OCI-LY1 (cell line): Measurements from ENCODE around the gene KBTBD7.
A peak's percentile ranks its signal among the peaks of the same experiment; 100 is the strongest.

Experiments
- H2AFZ ChIP-seq: fragments of 200-600 bp; sonication (generic), shearing (Covaris generic); 2 replicates; pipeline ENCODE4 v1.6.0; 2014; ENCODE audit warnings: antibody characterized with exemption, mild to moderate bottlenecking, low read length
- H3F3A ChIP-seq: fragments of 200-600 bp; sonication (generic), shearing (Covaris generic); 2 replicates; pipeline ENCODE4 v1.6.0; 2014; ENCODE audit warnings: mild to moderate bottlenecking, antibody characterized with exemption, low read length, moderate library complexity; ENCODE audit not compliant: insufficient read depth
- H3K27ac ChIP-seq: fragments of 200-600 bp; sonication (generic); 2 replicates; pipeline ENCODE4 v1.5.1; 2014; ENCODE audit warnings: low read length, mixed run types, mild to moderate bottlenecking, low read depth; ENCODE audit not compliant: poor library complexity, severe bottlenecking
- H3K27me3 ChIP-seq: fragments of 200-600 bp; sonication (generic); 2 replicates; pipeline ENCODE4 v1.6.0; 2014; ENCODE audit warnings: antibody characterized with exemption, mild to moderate bottlenecking, low read length, moderate library complexity; ENCODE audit not compliant: insufficient read depth
- H3K36me3 ChIP-seq: fragments of 200-600 bp; sonication (generic); 2 replicates; pipeline ENCODE4 v1.6.1; 2014; ENCODE audit warnings: mild to moderate bottlenecking, antibody characterized with exemption, low read length, moderate library complexity, mixed read lengths; ENCODE audit not compliant: insufficient read depth
- H3K4me1 ChIP-seq: fragments of 200-600 bp; sonication (generic); 2 replicates; pipeline ENCODE4 v1.5.1; 2014; ENCODE audit warnings: mild to moderate bottlenecking, low read length, moderate library complexity; ENCODE audit not compliant: insufficient read depth, severe bottlenecking
- H3K4me2 ChIP-seq: fragments of 200-600 bp; sonication (generic), shearing (Covaris generic); 2 replicates; pipeline ENCODE4 v1.6.1; 2014; ENCODE audit warnings: low read length
- H3K4me3 ChIP-seq: fragments of 200-600 bp; sonication (generic); 2 replicates; pipeline ENCODE4 v1.5.1; 2014; ENCODE audit warnings: low read length, low read depth, mild to moderate bottlenecking, mixed read lengths; ENCODE audit not compliant: poor library complexity, severe bottlenecking
- H3K79me2 ChIP-seq: fragments of 200-600 bp; shearing (Covaris generic); 2 replicates; pipeline ENCODE4 v1.6.1; 2016; ENCODE audit warnings: mixed run types, low read length, mixed read lengths; ENCODE audit not compliant: insufficient read depth
- H3K9ac ChIP-seq: fragments of 200-600 bp; sonication (generic), shearing (Covaris generic); 2 replicates; pipeline ENCODE4 v1.6.1; 2014; ENCODE audit warnings: mild to moderate bottlenecking, low read length, mixed read lengths
- H3K9me2 ChIP-seq: fragments of 200-600 bp; sonication (generic), shearing (Covaris generic); 2 replicates; pipeline ENCODE4 v1.6.1; 2014; ENCODE audit warnings: low read depth, mild to moderate bottlenecking, low read length, mixed read lengths
- H3K9me3 ChIP-seq: fragments of 200-600 bp; shearing (Covaris generic); 2 replicates; pipeline ENCODE4 v1.6.1; 2014; ENCODE audit warnings: low read length, mixed read lengths
- H4K20me1 ChIP-seq: fragments of 200-600 bp; sonication (generic), shearing (Covaris generic); 2 replicates; pipeline ENCODE4 v1.6.0; 2016; ENCODE audit warnings: mild to moderate bottlenecking, low read length; ENCODE audit not compliant: insufficient read depth
- EZH2 ChIP-seq: fragments of 200-600 bp; sonication (generic), shearing (Covaris generic); IDR thresholded peaks from 2 replicates; pipeline ENCODE4 v1.8.0; 2017; ENCODE audit warnings: borderline replicate concordance, mixed run types, mild to moderate bottlenecking, antibody characterized with exemption, low read length, moderate library complexity, mixed read lengths
- TF ChIP-seq, protein P1 (sequence below): fragments of 200-600 bp; sonication (generic), shearing (Covaris generic); IDR thresholded peaks from 2 replicates; pipeline ENCODE4 v1.5.1; 2017; ENCODE audit warnings: mild to moderate bottlenecking, antibody characterized with exemption, low read length, moderate library complexity, mixed read lengths

Gene KBTBD7

DNA sequence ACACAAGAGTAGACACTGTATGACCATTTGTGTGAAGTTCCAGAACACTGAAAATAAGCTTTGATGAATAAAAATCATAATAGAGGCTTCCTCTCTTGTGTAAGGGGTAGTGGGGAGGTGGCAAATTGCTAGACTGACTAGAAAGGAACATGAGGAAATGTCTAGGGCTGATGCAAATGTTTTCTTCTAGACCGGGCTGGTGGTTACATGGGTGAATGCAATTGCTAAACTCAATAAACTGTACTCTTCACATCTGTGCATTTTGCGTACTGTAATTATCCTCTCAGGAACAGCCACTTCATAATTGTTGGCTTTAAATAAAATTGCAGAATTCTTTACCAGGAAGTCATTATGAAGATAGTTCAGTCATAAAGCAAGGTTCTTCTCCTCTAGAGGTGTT, 5.2 kb upstream of the KBTBD7 start:
- Histone ChIP-seq H3K9ac (no peak overlapping the region), H3K27me3 (no peaks in the 10 kb centered on the region), H3K79me2 (no peaks in the 10 kb centered on the region), H3K4me1 (peaks cover 26% of the 10 kb centered on the region), H3K4me2 (peak overlapping the region; percentile 22; the same call in 1 of the 2 replicates), H3K9me3 (no peaks in the 10 kb centered on the region), H3K4me3 (no peak overlapping the region), H3K9me2 (no peaks in the 10 kb centered on the region), H3K27ac (peak overlapping the region; percentile 67), H4K20me1 (no peaks in the 10 kb centered on the region), H2AFZ (no peak overlapping the region), H3F3A (no peaks in the 10 kb centered on the region), H3K36me3 (no peaks in the 10 kb centered on the region)
- no peak for TF ChIP-seq EZH2

DNA sequence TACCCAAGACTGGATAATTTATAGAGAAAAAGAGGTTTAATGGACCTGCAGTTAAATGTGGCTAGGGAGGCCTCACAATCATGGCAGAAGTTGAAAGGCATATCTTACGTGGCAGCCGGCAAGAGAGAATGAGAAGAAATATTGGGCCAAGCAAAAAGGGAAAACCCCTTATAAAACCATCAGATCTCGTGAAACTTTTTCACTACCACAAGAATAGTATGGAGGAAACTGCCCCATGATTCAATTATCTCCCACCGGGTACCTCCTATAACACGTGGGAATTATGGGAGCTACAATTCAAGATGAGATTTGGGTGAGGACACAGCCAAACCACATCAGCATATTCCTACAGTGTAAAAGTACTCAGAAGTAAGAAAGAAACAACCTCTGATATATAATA, 4.7 kb upstream of the KBTBD7 start:
- Histone ChIP-seq H4K20me1 (no peaks in the 10 kb centered on the region), H2AFZ (no peak overlapping the region), H3K9me2 (no peaks in the 10 kb centered on the region), H3K27me3 (no peaks in the 10 kb centered on the region), H3K4me2 (peak overlapping the region; percentile 22; the same call in 1 of the 2 replicates), H3K4me1 (peaks cover 27% of the 10 kb centered on the region), H3K9ac (no peak overlapping the region), H3K27ac (peak overlapping the region; percentile 67), H3F3A (no peaks in the 10 kb centered on the region), H3K79me2 (no peaks in the 10 kb centered on the region), H3K36me3 (no peaks in the 10 kb centered on the region), H3K9me3 (no peaks in the 10 kb centered on the region), H3K4me3 (no peak overlapping the region)
- TF ChIP-seq, protein P1, sequence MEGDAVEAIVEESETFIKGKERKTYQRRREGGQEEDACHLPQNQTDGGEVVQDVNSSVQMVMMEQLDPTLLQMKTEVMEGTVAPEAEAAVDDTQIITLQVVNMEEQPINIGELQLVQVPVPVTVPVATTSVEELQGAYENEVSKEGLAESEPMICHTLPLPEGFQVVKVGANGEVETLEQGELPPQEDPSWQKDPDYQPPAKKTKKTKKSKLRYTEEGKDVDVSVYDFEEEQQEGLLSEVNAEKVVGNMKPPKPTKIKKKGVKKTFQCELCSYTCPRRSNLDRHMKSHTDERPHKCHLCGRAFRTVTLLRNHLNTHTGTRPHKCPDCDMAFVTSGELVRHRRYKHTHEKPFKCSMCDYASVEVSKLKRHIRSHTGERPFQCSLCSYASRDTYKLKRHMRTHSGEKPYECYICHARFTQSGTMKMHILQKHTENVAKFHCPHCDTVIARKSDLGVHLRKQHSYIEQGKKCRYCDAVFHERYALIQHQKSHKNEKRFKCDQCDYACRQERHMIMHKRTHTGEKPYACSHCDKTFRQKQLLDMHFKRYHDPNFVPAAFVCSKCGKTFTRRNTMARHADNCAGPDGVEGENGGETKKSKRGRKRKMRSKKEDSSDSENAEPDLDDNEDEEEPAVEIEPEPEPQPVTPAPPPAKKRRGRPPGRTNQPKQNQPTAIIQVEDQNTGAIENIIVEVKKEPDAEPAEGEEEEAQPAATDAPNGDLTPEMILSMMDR = no peak
- TF ChIP-seq EZH2 = no peak

DNA sequence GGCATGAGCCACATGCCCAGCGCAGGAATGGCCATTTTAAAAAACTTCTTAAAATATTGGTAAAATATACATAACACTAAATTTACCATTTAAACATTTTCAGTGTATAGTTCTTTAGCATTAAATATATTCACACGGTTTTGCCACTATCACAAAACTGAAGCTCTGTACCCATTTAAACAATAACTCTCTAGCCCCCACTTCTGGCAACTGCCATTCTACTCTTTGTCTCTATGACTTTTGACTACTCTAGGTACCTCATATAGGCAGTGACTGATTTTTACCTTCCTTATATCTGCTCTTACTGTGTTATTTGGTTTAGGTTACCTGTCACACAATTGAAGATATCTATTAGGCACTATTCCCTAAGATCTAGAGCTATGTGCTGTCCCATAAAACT, 2.3 kb upstream of the KBTBD7 start:
- H3K4me3 ChIP-seq = no peak overlapping the region
- H3K9me2 ChIP-seq = no peaks in the 10 kb centered on the region
- H3K9ac ChIP-seq = no peak overlapping the region
- no peak overlapping the region for H3K4me2 ChIP-seq
- H3K27ac ChIP-seq = no peak overlapping the region
- no peaks in the 10 kb centered on the region for H3K79me2 ChIP-seq
- H2AFZ ChIP-seq = no peak overlapping the region
- no peaks in the 10 kb centered on the region for H4K20me1 ChIP-seq
- no peaks in the 10 kb centered on the region for H3F3A ChIP-seq
- TF ChIP-seq, protein P1 = peak; percentile 66
- TF ChIP-seq EZH2 = no peak
- peaks cover 32% of the 10 kb centered on the region for H3K4me1 ChIP-seq
- peaks cover 13% of the 10 kb centered on the region for H3K36me3 ChIP-seq
- H3K27me3 ChIP-seq = no peaks in the 10 kb centered on the region
- peaks cover 7% of the 10 kb centered on the region; the same call in 1 of the 2 replicates for H3K9me3 ChIP-seq

DNA sequence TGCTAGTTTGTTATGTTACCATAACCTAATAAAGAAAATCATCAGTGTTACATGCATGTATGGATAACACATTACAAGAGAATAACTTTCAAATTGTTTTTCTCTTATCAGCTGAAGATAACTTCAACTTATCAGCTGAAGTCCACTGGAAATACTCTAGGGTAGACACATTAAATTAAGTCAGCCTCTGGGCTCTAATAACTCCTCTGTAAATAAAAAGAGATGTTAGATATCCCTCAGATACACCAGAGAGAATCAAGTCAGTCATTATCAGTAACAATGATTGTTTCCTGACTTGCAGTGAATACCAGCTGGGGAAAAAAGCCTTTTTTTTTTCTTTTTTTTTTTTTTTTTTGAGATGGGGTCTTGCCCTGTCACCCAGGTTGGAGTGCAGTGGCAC, 1.6 kb upstream of the KBTBD7 start:
- Histone ChIP-seq H3K4me3 (no peak overlapping the region), H3K9me3 (peaks cover 8% of the 10 kb centered on the region; the same call in 1 of the 2 replicates), H3K36me3 (peaks cover 15% of the 10 kb centered on the region), H3K9ac (no peak overlapping the region), H3K27me3 (no peaks in the 10 kb centered on the region), H3K79me2 (no peaks in the 10 kb centered on the region), H2AFZ (no peak overlapping the region), H3K9me2 (no peaks in the 10 kb centered on the region), H3K4me2 (no peak overlapping the region), H4K20me1 (no peaks in the 10 kb centered on the region), H3F3A (no peaks in the 10 kb centered on the region), H3K4me1 (peaks cover 32% of the 10 kb centered on the region), H3K27ac (no peak overlapping the region)
- TF ChIP-seq, protein P1 = no peak
- TF ChIP-seq EZH2 = no peak
